ENCODE results near the gene STYXL1. TPM values are rescaled to one million over a fixed set of nuclear protein-coding genes. Genes with fewer than 3 reads are reported as not detected.

Gene STYXL1
- total RNA-seq, 2 donors from 2014 or later = 17.6 to 40.1 TPM

GRCh38 chr7:75995052-75995471 lies 52.7 kb downstream of the STYXL1 start:
- Histone ChIP-seq H3K9me3 (no peaks in the 10 kb centered on the region), H3K4me3 (peak overlapping the region; percentile 68 to 79), H3K27ac (peak overlapping the region; percentile 91 to 95), H3K27me3 (no peaks in the 10 kb centered on the region), H3K4me1 (peaks cover 0 to 42% of the 10 kb centered on the region in 2 donors), H3K36me3 (no peaks in the 10 kb centered on the region)
- DNase-seq (ENCODE audit: low spot score) = no peak
- TF ChIP-seq, protein P1, sequence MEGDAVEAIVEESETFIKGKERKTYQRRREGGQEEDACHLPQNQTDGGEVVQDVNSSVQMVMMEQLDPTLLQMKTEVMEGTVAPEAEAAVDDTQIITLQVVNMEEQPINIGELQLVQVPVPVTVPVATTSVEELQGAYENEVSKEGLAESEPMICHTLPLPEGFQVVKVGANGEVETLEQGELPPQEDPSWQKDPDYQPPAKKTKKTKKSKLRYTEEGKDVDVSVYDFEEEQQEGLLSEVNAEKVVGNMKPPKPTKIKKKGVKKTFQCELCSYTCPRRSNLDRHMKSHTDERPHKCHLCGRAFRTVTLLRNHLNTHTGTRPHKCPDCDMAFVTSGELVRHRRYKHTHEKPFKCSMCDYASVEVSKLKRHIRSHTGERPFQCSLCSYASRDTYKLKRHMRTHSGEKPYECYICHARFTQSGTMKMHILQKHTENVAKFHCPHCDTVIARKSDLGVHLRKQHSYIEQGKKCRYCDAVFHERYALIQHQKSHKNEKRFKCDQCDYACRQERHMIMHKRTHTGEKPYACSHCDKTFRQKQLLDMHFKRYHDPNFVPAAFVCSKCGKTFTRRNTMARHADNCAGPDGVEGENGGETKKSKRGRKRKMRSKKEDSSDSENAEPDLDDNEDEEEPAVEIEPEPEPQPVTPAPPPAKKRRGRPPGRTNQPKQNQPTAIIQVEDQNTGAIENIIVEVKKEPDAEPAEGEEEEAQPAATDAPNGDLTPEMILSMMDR (IDR thresholded peaks at IDR 0.05) = no peak

GRCh38 chr7:75994388-75995051 lies 53.3 kb downstream of the STYXL1 start, which contains the start of gene TMEM120A:
TMEM120A (minus strand) TSS chr7:75994595; CDS start chr7:75994570, 25 bp downstream.
- Histone ChIP-seq H3K9me3 (no peaks in the 10 kb centered on the region), H3K27ac (peak within 1 kb of the TSS; percentile 91 to 95), H3K4me3 (peak within 1 kb of the TSS; percentile 68 to 79), H3K36me3 (no peaks in the 10 kb centered on the region), H3K4me1 (peaks cover 0 to 48% of the 10 kb centered on the region in 2 donors), H3K27me3 (no peaks in the 10 kb centered on the region)
- TF ChIP-seq, protein P1 (IDR thresholded peaks at IDR 0.05) = peak in 1 of 2 donors; percentile 42
- DNase-seq (ENCODE audit: low spot score) = peak; percentile 97

GRCh38 chr7:75993689-75994387 lies 54.0 kb downstream of the STYXL1 start:
- H3K9me3 ChIP-seq = no peaks in the 10 kb centered on the region
- DNase-seq (ENCODE audit: low spot score) = peak; percentile 88
- TF ChIP-seq, protein P1 (IDR thresholded peaks at IDR 0.05) = no peak
- H3K4me3 ChIP-seq = peak overlapping the region; percentile 68 to 79
- no peaks in the 10 kb centered on the region for H3K36me3 ChIP-seq
- H3K4me1 ChIP-seq = peaks cover 0 to 53% of the 10 kb centered on the region in 2 donors
- no peaks in the 10 kb centered on the region for H3K27me3 ChIP-seq
- H3K27ac ChIP-seq = peak overlapping the region; percentile 91 to 95

DNA sequence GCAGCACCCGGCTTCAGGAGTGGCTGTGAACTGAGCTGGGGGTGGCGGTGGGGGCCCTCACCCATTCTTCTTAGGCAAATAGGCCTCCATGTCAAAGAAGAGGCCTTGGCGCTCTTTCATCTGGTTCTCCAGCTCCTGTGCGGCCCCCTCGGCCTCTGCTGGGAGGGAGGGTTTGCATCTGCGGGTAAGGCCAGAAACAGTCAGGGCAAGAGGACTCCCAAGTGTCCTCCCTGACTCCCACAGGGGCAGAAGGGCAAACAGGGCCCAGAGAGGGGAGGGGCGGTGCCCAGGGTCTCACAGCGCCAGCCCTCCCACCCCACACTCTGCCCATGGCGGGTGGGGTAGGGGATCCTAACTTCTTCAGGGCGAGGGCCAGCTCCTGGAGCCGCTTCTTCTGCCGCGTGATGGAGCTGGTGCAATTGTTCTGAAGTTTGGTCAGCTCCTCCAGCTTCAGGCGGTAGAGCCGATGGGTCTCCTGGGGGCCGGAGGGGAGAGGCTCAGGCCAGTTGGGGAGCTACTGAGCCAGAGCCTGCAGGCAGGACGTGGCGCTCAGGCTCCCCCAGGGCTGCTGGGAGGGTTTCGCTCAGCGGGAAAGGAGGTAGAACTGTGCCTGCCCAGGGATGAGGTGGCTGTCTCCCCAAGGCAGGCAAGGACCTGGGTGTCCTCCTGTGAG lies 55.6 kb downstream of the STYXL1 start:
- Histone ChIP-seq H3K27ac (peak overlapping the region; percentile 91 to 95), H3K9me3 (no peaks in the 10 kb centered on the region), H3K27me3 (no peaks in the 10 kb centered on the region), H3K4me3 (no peak overlapping the region), H3K4me1 (peaks cover 0 to 53% of the 10 kb centered on the region in 2 donors), H3K36me3 (peaks cover 11% of the 10 kb centered on the region)
- no peak for DNase-seq (ENCODE audit: low spot score)
- TF ChIP-seq, protein P1 (IDR thresholded peaks at IDR 0.05) = no peak

- TF ChIP-seq, protein P1 (IDR thresholded peaks at IDR 0.05) = no peak
- Histone ChIP-seq H3K27me3 (no peaks in the 10 kb centered on the region), H3K4me3 (no peak overlapping the region), H3K9me3 (no peaks in the 10 kb centered on the region), H3K36me3 (peaks cover 16% of the 10 kb centered on the region), H3K27ac (peak overlapping the region; percentile 91 to 95), H3K4me1 (peaks cover 0 to 53% of the 10 kb centered on the region in 2 donors)
- no peak for DNase-seq (ENCODE audit: low spot score)
These were observed 56.2 kb downstream of the STYXL1 start for GRCh38 chr7:75991531-75992082.
